SU-DHL-6 (cell line): Measurements from ENCODE around the gene CORO1C.

Experiments used
- H2AFZ ChIP-seq: fragments of 200-600 bp; sonication (generic); 2 replicates; pipeline ENCODE4 v1.6.1; 2014; ENCODE audit warnings: low read depth, mild to moderate bottlenecking, moderate library complexity, mixed read lengths, antibody characterized with exemption, low read length; ENCODE audit not compliant: severe bottlenecking
- H3F3A ChIP-seq: fragments of 200-600 bp; shearing (Covaris generic); 2 replicates; pipeline ENCODE4 v1.6.0; 2016; ENCODE audit warnings: antibody characterized with exemption, mild to moderate bottlenecking; ENCODE audit not compliant: insufficient read depth
- H3K27ac ChIP-seq: fragments of 200-600 bp; sonication (generic); 2 replicates; pipeline ENCODE4 v1.5.1; 2016; ENCODE audit warnings: low read depth, mild to moderate bottlenecking, low read length, moderate library complexity, mixed read lengths
- H3K27me3 ChIP-seq: fragments of 200-600 bp; sonication (generic), shearing (Covaris generic); 2 replicates; pipeline ENCODE4 v1.6.0; 2014; ENCODE audit warnings: mild to moderate bottlenecking, low read length
- H3K36me3 ChIP-seq: fragments of 200-600 bp; sonication (generic); 2 replicates; pipeline ENCODE4 v1.6.1; 2014; ENCODE audit warnings: mild to moderate bottlenecking, low read length, mixed read lengths
- H3K4me2 ChIP-seq: fragments of 300-600, 200-600 bp; shearing (Covaris generic), sonication (generic); 2 replicates; pipeline ENCODE4 v1.6.0; 2014; ENCODE audit warnings: low read length, low read depth, mild to moderate bottlenecking; ENCODE audit not compliant: poor library complexity, severe bottlenecking
- H3K4me3 ChIP-seq: fragments of 200-600 bp; sonication (generic); 2 replicates; pipeline ENCODE4 v1.5.1; 2014; ENCODE audit warnings: antibody characterized with exemption, low read length, mild to moderate bottlenecking, mixed read lengths; ENCODE audit not compliant: insufficient read depth, poor library complexity, severe bottlenecking
- H3K79me2 ChIP-seq: fragments of 200-600 bp; sonication (generic); 2 replicates; pipeline ENCODE4 v1.6.1; 2014; ENCODE audit warnings: mild to moderate bottlenecking, low read length, moderate library complexity; ENCODE audit not compliant: insufficient read depth
- H3K9ac ChIP-seq: fragments of 200-600 bp; sonication (generic); 2 replicates; pipeline ENCODE4 v1.7.0; 2014; ENCODE audit warnings: mild to moderate bottlenecking, low read length
- H3K9me2 ChIP-seq: fragments of 200-600 bp; sonication (generic); replicated peaks from 2 replicates; pipeline ENCODE4 v1.6.1; 2014; ENCODE audit warnings: low read length; ENCODE audit not compliant: insufficient read depth
- H3K9me3 ChIP-seq: fragments of 200-600 bp; sonication (generic); 2 replicates; pipeline ENCODE4 v1.6.1; 2014; ENCODE audit warnings: low read length, mixed read lengths; ENCODE audit not compliant: insufficient read depth
- H4K20me1 ChIP-seq: fragments of 200-600 bp; sonication (generic); 2 replicates; pipeline ENCODE4 v1.6.1; 2014; ENCODE audit warnings: low read depth, mild to moderate bottlenecking, antibody characterized with exemption, low read length, moderate library complexity, mixed read lengths
- CTCF ChIP-seq: fragments of 200-600 bp; sonication (generic); IDR thresholded peaks from one replicate; pipeline ENCODE4 v1.5.1; 2017; ENCODE audit warnings: antibody characterized with exemption, mild to moderate bottlenecking, low read length, moderate library complexity; ENCODE audit not compliant: insufficient read depth, poor library complexity, severe bottlenecking
- EZH2phosphoT487 ChIP-seq: fragments of 200-600 bp; sonication (generic), shearing (Covaris generic); conservative IDR thresholded peaks from 2 replicates; pipeline ENCODE4 v1.6.1; 2018; ENCODE audit warnings: mild to moderate bottlenecking, antibody characterized with exemption, low read length, moderate library complexity, mixed read lengths

Gene CORO1C

GRCh38 chr12:108777156-108777555 lies 45.8 kb upstream of the CORO1C start:
- no peaks in the 10 kb centered on the region for H3K9me3 ChIP-seq
- no peak overlapping the region for H3K4me2 ChIP-seq
- no peak overlapping the region for H3K9ac ChIP-seq
- H3K36me3 ChIP-seq: no peaks in the 10 kb centered on the region
- H3K79me2 ChIP-seq: no peaks in the 10 kb centered on the region
- no peaks in the 10 kb centered on the region for H3F3A ChIP-seq
- no peaks in the 10 kb centered on the region for H3K9me2 ChIP-seq
- no peaks in the 10 kb centered on the region for H4K20me1 ChIP-seq
- H2AFZ ChIP-seq: no peak overlapping the region
- no peak overlapping the region for H3K4me3 ChIP-seq
- no peak for TF ChIP-seq CTCF
- no peak for TF ChIP-seq EZH2phosphoT487
- H3K27ac ChIP-seq: no peak overlapping the region
- no peaks in the 10 kb centered on the region for H3K27me3 ChIP-seq

- TF ChIP-seq EZH2phosphoT487: no peak
- Histone ChIP-seq H3K79me2 (no peaks in the 10 kb centered on the region), H3K9ac (no peak overlapping the region), H3K27ac (no peak overlapping the region), H3K36me3 (no peaks in the 10 kb centered on the region), H2AFZ (no peak overlapping the region), H3K4me2 (no peak overlapping the region), H3K27me3 (no peaks in the 10 kb centered on the region), H3K9me3 (no peaks in the 10 kb centered on the region), H4K20me1 (no peaks in the 10 kb centered on the region), H3F3A (no peaks in the 10 kb centered on the region), H3K4me3 (no peak overlapping the region), H3K9me2 (no peaks in the 10 kb centered on the region)
Measured at GRCh38 chr12:108773798-108774788, 42.8 kb upstream of the CORO1C start.

- H3K9me3 ChIP-seq: no peaks in the 10 kb centered on the region
- H3K79me2 ChIP-seq: no peaks in the 10 kb centered on the region
- H2AFZ ChIP-seq: no peak overlapping the region
- no peak overlapping the region for H3K4me2 ChIP-seq
- no peak overlapping the region for H3K9ac ChIP-seq
- no peaks in the 10 kb centered on the region for H3F3A ChIP-seq
- H3K27me3 ChIP-seq: no peaks in the 10 kb centered on the region
- TF ChIP-seq CTCF (no peak), EZH2phosphoT487 (no peak)
- H3K36me3 ChIP-seq: no peaks in the 10 kb centered on the region
- no peak overlapping the region for H3K4me3 ChIP-seq
- no peaks in the 10 kb centered on the region for H4K20me1 ChIP-seq
- no peak overlapping the region for H3K27ac ChIP-seq
- no peaks in the 10 kb centered on the region for H3K9me2 ChIP-seq
Measured at GRCh38 chr12:108772891-108773797, 41.8 kb upstream of the CORO1C start.
